ENCODE results near the gene ERBB2. TPM values are rescaled to one million over a fixed set of nuclear protein-coding genes. Genes with fewer than 3 reads are reported as not detected.

The ERBB2 gene
- total and polyA plus RNA-seq, 10 of the 15 experiments (the other 5 are each of a cell fraction or from before 2014, with no cell fraction given), result 0.39 to 7.0 (median 4.3) TPM

- FAIRE-seq (no peak), ATAC-seq (no peak), DNase-seq (ENCODE audit: low read depth, low spot score) (no peak)
- TSS peak; percentile 60 for BruUV-seq (replicated peaks)
- H3K36me3 ChIP-seq (ENCODE audit: control insufficient read depth in 2 of 2, insufficient read depth in 2 of 2, low read length in 1 of 2), result no peaks in the 10 kb centered on the region
- no peaks in the 10 kb centered on the region for H3K9me3 ChIP-seq (replicated peaks; ENCODE audit: control insufficient read depth, insufficient read depth, low read length)
- no peaks in the 10 kb centered on the region; the same call in 1 of the 2 replicates for H4K20me1 ChIP-seq (ENCODE audit: control insufficient read depth, insufficient read depth)
- WGBS (ENCODE audit: insufficient coverage, insufficient replicate concordance, low lambda C conversion rate, missing lambda C conversion rate), result 27% methylated on average over 19 of the region's 19 CpGs
- in situ Hi-C loops (cut with MboI), result no loop called here
- H3K27ac ChIP-seq (ENCODE audit: control insufficient read depth, insufficient read depth), result no peak overlapping the region
- no peak overlapping the region for H3K9ac ChIP-seq (ENCODE audit: control insufficient read depth, insufficient read depth, low read length)
- H3K4me2 ChIP-seq (ENCODE audit: control insufficient read depth, insufficient read depth), result no peak overlapping the region
- peaks cover 16% of the 10 kb centered on the region for H3K4me1 ChIP-seq (ENCODE audit: control insufficient read depth, insufficient read depth, low read length)
- no peak overlapping the region for H2AFZ ChIP-seq (ENCODE audit: control insufficient read depth, low read depth, low read length)
- SMC1A ChIA-PET (ENCODE audit: uncharacterized antibody, unreplicated experiment), result interaction anchor here (0.7 to 2.6 kb wide), 12 partner anchors 17 to 266 kb away, joined by 3 to 10 read pairs (median 3); partner anchors contain the start of genes MIEN1 and STARD3
- TF ChIP-seq IKZF1 (conservative IDR thresholded peaks at IDR 0.05), result no peak; the same call in 1 of the 2 replicates
- TF ChIP-seq TARDBP (IDR thresholded peaks at IDR 0.05; ENCODE audit: borderline replicate concordance), result peak; percentile 43; the same call in 1 of the 2 replicates
- no peak for TF ChIP-seq CEBPZ (IDR thresholded peaks at IDR 0.05; ENCODE audit: low read depth, low read length)
- TF ChIP-seq FOXK2 (IDR thresholded peaks at IDR 0.05), result 0 out of 2 replicates have a peak, but pooled peaks have one; percentile 27
- peak; percentile 4; the same call in 1 of the 2 replicates for TF ChIP-seq SMC3 (IDR thresholded peaks at IDR 0.05; ENCODE audit: borderline replicate concordance, low read length)
- TF ChIP-seq CTCF (IDR thresholded peaks at IDR 0.05 in 2 of 3, conservative IDR thresholded peaks at IDR 0.05 in 1 of 3; ENCODE audit: control insufficient read depth in 2 of 3, extremely low read depth in 1 of 3, insufficient read depth in 1 of 3, low read depth in 3 of 3, low read length in 3 of 3), result peak; percentile 47 to 56 (median 52); a peak in 5 of 6 replicates
- 0 out of 2 replicates have a peak, but pooled peaks have one; percentile 15 for TF ChIP-seq EED (IDR thresholded peaks at IDR 0.05; ENCODE audit: low read depth)
- TF ChIP-seq RAD21 (IDR thresholded peaks at IDR 0.05; ENCODE audit: insufficient read depth, low read depth, low read length), result peak; percentile 44; the same call in 1 of the 2 replicates
- H3K27me3 ChIP-seq (replicated peaks in 1 of 2; ENCODE audit: control insufficient read depth in 2 of 2, insufficient read depth in 2 of 2, low read length in 1 of 2), result peaks cover 3 to 6% of the 10 kb centered on the region in 2 experiments; a peak in 3 of 4 replicates
- CTCF ChIA-PET, result interaction anchor here (0.7 to 9.1 kb wide), 16 partner anchors 8 to 308 kb away, joined by 3 to 114 read pairs (median 6); partner anchors contain the start of genes MIEN1 and PSMD3
- H3K4me3 ChIP-seq, result no peak overlapping the region
- H3K79me2 ChIP-seq (ENCODE audit: control insufficient read depth, insufficient read depth, low read length), result no peaks in the 10 kb centered on the region
- RAD21 ChIA-PET (ENCODE audit: unreplicated experiment), result interaction anchor here (1.2 to 2.3 kb wide), 8 partner anchors 10 to 84 kb away, joined by 3 to 14 read pairs (median 6); partner anchors contain the start of gene MIEN1
- POLR2A ChIA-PET, result interaction anchor here (0.5 to 1.3 kb wide), 3 partner anchors 9 to 406 kb away, joined by 3 read pairs; no protein-coding TSS in a partner anchor
- intact Hi-C loops (cut with micrococcal nuclease; ENCODE audit: unreplicated experiment), result no loop called here
These were observed 28.0 kb upstream of the ERBB2 start for GRCh38 chr17:39671651-39672521.
